Endodermal cell (in vitro differentiated cells): ENCODE results near the gene ME3. TPM values are rescaled to one million over a fixed set of nuclear protein-coding genes. Genes with fewer than 3 reads are reported as not detected.
A peak's percentile ranks its signal among the peaks of the same experiment; 100 is the strongest.

Experiments
- DNase-seq: peaks from one replicate; pipeline ENCODE4 v3.0.0-alpha.2; 2017
- H3K27ac ChIP-seq: 2 replicates; pipeline ENCODE4 v1.5.1; 2013; ENCODE audit warnings: mild to moderate bottlenecking, low read depth, low read length, moderate library complexity
- H3K27me3 ChIP-seq: 2 replicates; pipeline ENCODE4 v1.6.1; 2013; ENCODE audit warnings: mild to moderate bottlenecking, low read length, moderate library complexity; ENCODE audit not compliant: insufficient read depth, control insufficient read depth, poor library complexity, severe bottlenecking
- H3K36me3 ChIP-seq: 2 replicates; pipeline ENCODE4 v1.7.0; 2013; ENCODE audit warnings: mild to moderate bottlenecking, low read length, moderate library complexity; ENCODE audit not compliant: control insufficient read depth, insufficient read depth
- H3K4me1 ChIP-seq: one replicate; pipeline ENCODE4 v1.7.0; 2013; ENCODE audit warnings: low read length; ENCODE audit not compliant: control insufficient read depth, insufficient read depth
- H3K4me3 ChIP-seq: 2 replicates; pipeline ENCODE4 v1.5.1; 2013; ENCODE audit warnings: mild to moderate bottlenecking, low read length, moderate library complexity
- H3K9ac ChIP-seq: 2 replicates; pipeline ENCODE4 v1.6.1; 2013; ENCODE audit warnings: mild to moderate bottlenecking, low read length, moderate library complexity; ENCODE audit not compliant: poor library complexity, severe bottlenecking; ENCODE audit errors: extremely low read depth
- H3K9me3 ChIP-seq: 2 replicates; pipeline ENCODE4 v1.6.1; 2013; ENCODE audit warnings: mild to moderate bottlenecking, low read length, moderate library complexity; ENCODE audit not compliant: control insufficient read depth
- H3K27ac Mint-ChIP-seq: 2 replicates; pipeline ENCODE4 v1.8.0; 2020; ENCODE audit warnings: mixed read lengths
- H3K27me3 Mint-ChIP-seq: 2 replicates; pipeline ENCODE4 v1.8.0; 2021; ENCODE audit warnings: mild to moderate bottlenecking, mixed read lengths; ENCODE audit not compliant: insufficient read depth
- H3K36me3 Mint-ChIP-seq: 2 replicates; pipeline ENCODE4 v1.8.0; 2020; ENCODE audit warnings: low read depth, mixed read lengths
- H3K4me1 Mint-ChIP-seq: 2 replicates; pipeline ENCODE4 v1.8.0; 2020; ENCODE audit warnings: mixed read lengths
- H3K4me3 Mint-ChIP-seq: 2 replicates; pipeline ENCODE4 v1.8.0; 2020; ENCODE audit warnings: mild to moderate bottlenecking, moderate library complexity, mixed read lengths
- H3K9me3 Mint-ChIP-seq: 2 replicates; pipeline ENCODE4 v1.8.0; 2020; ENCODE audit warnings: mild to moderate bottlenecking, mixed read lengths
- WGBS, 2 experiments: methylation state at CpG; one replicate each; pipeline versions ENCODE4 v1.1.5 to v1.1.7; 2013; ENCODE audit warnings: missing lambda C conversion rate in 2 of 2, mixed read lengths in 1 of 2; ENCODE audit not compliant: insufficient coverage in 1 of 2, insufficient read length in 1 of 2; 5-methylcytosine and 5-hydroxymethylcytosine counted together
- total RNA-seq, 2 donors: library from RNA; stranded (reverse); fragmentation: NEBNext Ultra II Directional in 1 of 2; extraction: Animal tissue kit (Norgen Biotek cat#: 25700) in 1 of 2; gene quantifications; 2 replicates in 1 of 2; 3 replicates in 1 of 2; pipeline ENCODE4 v1.2.1, GENCODE V29; 2021
- TF ChIP-seq, protein P1 (sequence below): fragments of 200-600 bp; sonication (generic); conservative IDR thresholded peaks from 2 replicates; pipeline ENCODE4 v1.5.0; 2021; ENCODE audit warnings: antibody characterized with exemption, mild to moderate bottlenecking

Gene ME3
- total RNA-seq, 2 donors from 2014 or later = 1.2 to 1.3 TPM

DNA sequence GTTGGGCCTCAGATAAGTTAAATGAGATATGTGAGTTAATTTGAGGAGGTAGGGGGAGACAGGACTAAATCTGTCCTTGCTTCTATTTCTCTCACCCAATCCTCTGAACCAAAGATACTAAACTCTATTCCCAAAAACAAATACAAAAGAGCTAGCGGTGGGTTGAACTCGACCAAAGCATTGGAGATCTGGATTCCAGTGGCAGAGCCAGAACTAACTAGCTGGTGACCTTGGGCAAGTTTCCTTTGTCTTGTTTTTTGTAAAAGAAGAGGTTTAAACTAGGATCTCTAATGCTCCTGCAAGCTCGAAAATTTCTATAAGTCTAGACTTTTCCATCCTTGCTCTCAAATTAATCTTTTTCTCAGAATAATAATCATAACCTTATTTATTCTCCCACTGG lies 1.5 kb downstream of the ME3 start:
- H3K4me3 Mint-ChIP-seq = peak overlapping the region; percentile 58
- H3K27me3 ChIP-seq = peaks cover 42% of the 10 kb centered on the region

DNA sequence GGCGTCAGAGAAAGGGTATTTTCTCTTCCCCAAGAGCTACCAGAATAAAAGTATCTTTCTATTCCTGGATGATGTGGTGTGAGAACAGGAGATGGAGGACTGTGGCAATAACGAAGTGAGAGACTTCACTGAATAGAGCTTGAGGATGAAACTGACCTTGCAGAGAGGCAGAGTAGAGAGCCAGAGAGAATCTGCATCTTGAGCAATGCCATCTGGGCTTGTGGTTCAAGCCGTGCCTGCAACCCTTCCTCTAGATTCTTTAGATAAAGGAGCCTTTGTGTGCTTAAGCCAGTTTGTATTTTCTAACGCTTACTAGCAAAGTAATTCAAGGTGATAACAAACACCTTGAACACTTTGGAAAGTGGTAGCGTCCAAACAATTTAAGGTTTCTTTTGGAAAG lies 2.2 kb downstream of the ME3 start:
- H3K36me3 ChIP-seq = no peaks in the 10 kb centered on the region
- Mint-ChIP-seq H3K27ac (no peak overlapping the region), H3K27me3 (peaks cover 61% of the 10 kb centered on the region), H3K9me3 (no peaks in the 10 kb centered on the region), H3K4me1 (peaks cover 32% of the 10 kb centered on the region), H3K36me3 (no peaks in the 10 kb centered on the region), H3K4me3 (no peak overlapping the region)
- no peak overlapping the region for H3K27ac ChIP-seq
- peak overlapping the region; percentile 5 for H3K4me3 ChIP-seq
- H3K9me3 ChIP-seq = no peaks in the 10 kb centered on the region
- H3K9ac ChIP-seq = no peak overlapping the region
- peaks cover 9% of the 10 kb centered on the region for H3K4me1 ChIP-seq
- WGBS, 2 experiments = 56 to 65% methylated on average over 3 to 5 of the region's 5 CpGs
- H3K27me3 ChIP-seq = peaks cover 42% of the 10 kb centered on the region
- no peak for DNase-seq
- TF ChIP-seq, protein P1, sequence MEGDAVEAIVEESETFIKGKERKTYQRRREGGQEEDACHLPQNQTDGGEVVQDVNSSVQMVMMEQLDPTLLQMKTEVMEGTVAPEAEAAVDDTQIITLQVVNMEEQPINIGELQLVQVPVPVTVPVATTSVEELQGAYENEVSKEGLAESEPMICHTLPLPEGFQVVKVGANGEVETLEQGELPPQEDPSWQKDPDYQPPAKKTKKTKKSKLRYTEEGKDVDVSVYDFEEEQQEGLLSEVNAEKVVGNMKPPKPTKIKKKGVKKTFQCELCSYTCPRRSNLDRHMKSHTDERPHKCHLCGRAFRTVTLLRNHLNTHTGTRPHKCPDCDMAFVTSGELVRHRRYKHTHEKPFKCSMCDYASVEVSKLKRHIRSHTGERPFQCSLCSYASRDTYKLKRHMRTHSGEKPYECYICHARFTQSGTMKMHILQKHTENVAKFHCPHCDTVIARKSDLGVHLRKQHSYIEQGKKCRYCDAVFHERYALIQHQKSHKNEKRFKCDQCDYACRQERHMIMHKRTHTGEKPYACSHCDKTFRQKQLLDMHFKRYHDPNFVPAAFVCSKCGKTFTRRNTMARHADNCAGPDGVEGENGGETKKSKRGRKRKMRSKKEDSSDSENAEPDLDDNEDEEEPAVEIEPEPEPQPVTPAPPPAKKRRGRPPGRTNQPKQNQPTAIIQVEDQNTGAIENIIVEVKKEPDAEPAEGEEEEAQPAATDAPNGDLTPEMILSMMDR = no peak

More for the DNA sequence above, 1.5 kb downstream of the ME3 start:
- H3K4me3 ChIP-seq = peak overlapping the region; percentile 67
- TF ChIP-seq, protein P1 = no peak
- no peak overlapping the region for H3K9ac ChIP-seq
- Mint-ChIP-seq H3K36me3 (no peaks in the 10 kb centered on the region), H3K27ac (no peak overlapping the region), H3K27me3 (peaks cover 59% of the 10 kb centered on the region), H3K4me1 (peaks cover 28% of the 10 kb centered on the region), H3K9me3 (no peaks in the 10 kb centered on the region)
- no peak overlapping the region for H3K27ac ChIP-seq
- H3K36me3 ChIP-seq = no peaks in the 10 kb centered on the region
- no peak for DNase-seq
- H3K9me3 ChIP-seq = no peaks in the 10 kb centered on the region
- WGBS, 2 experiments = 56 to 81% methylated on average over 3 of the region's 3 CpGs
- H3K4me1 ChIP-seq = peaks cover 9% of the 10 kb centered on the region

DNA sequence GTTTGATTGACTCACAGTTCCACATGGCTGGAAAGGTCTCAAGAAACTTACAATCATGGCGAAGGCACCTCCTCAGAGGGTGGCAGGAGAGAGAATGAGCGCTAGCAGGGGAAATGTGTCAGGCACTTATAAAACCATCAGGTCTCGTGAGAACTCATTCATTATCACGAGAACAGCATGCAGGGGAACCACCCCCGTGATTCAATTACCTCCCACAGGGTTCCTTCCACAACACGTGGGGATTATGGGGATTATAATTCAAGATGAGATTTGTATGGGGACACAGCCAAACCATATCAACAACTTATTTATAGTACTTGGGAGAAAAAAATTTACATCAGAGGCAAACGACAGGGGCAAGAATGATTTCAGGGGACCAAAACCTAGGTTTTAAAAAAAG lies 3.0 kb downstream of the ME3 start:
- Histone ChIP-seq H3K9ac (no peak overlapping the region), H3K4me3 (no peak overlapping the region), H3K27ac (no peak overlapping the region), H3K4me1 (peaks cover 9% of the 10 kb centered on the region), H3K36me3 (no peaks in the 10 kb centered on the region), H3K9me3 (no peaks in the 10 kb centered on the region), H3K27me3 (peaks cover 39% of the 10 kb centered on the region)
- Mint-ChIP-seq H3K4me3 (no peak overlapping the region), H3K27me3 (peaks cover 57% of the 10 kb centered on the region), H3K36me3 (no peaks in the 10 kb centered on the region), H3K4me1 (peaks cover 38% of the 10 kb centered on the region), H3K9me3 (no peaks in the 10 kb centered on the region), H3K27ac (no peak overlapping the region)
- 73 to 89% methylated on average over 3 to 5 of the region's 7 CpGs for WGBS, 2 experiments
- TF ChIP-seq, protein P1 = no peak
- no peak for DNase-seq
